ENCODE measurements around the gene LSP1.
"Not testable (repeated sequence)": the region's sequence is repeated elsewhere in the genome, so short reads cannot be mapped to it uniquely, and the experiment has no call there.

Gene LSP1

GRCh38 chr11:1877211-1878136 is 24.6 kb downstream of the LSP1 start:
- no peak for DNase-seq (ENCODE audit: low read depth)

GRCh38 chr11:1878137-1879031 is 25.5 kb downstream of the LSP1 start:
- no peak for DNase-seq (ENCODE audit: low read depth)

GRCh38 chr11:1879342-1879940 is 26.6 kb downstream of the LSP1 start:
- no peak for DNase-seq (ENCODE audit: low read depth)

GRCh38 chr11:1879941-1880720 is 27.2 kb downstream of the LSP1 start:
- no peak for DNase-seq (ENCODE audit: low read depth)

GRCh38 chr11:1880746-1881441 is 28.0 kb downstream of the LSP1 start:
- no peak for DNase-seq (ENCODE audit: low read depth)

GRCh38 chr11:1881442-1882264 is 28.8 kb downstream of the LSP1 start:
- DNase-seq (ENCODE audit: low read depth), result no peak

- no peak for DNase-seq (ENCODE audit: low read depth)
Observed at GRCh38 chr11:1882265-1883238, 29.7 kb downstream of the LSP1 start.

- DNase-seq (ENCODE audit: low read depth), result no peak
Observed at GRCh38 chr11:1883346-1884302, 30.7 kb downstream of the LSP1 start.

- no peak for DNase-seq (ENCODE audit: low read depth)
Observed at GRCh38 chr11:1884303-1884700, 31.4 kb downstream of the LSP1 start.

GRCh38 chr11:1886551-1886950 is 33.7 kb downstream of the LSP1 start:
- not testable (repeated sequence) for DNase-seq (ENCODE audit: low read depth)

- DNase-seq (ENCODE audit: low read depth), result no peak
Observed at GRCh38 chr11:1887451-1888346, 34.8 kb downstream of the LSP1 start.

GRCh38 chr11:1888347-1888753 is 35.5 kb downstream of the LSP1 start:
- no peak for DNase-seq (ENCODE audit: low read depth)

- no peak for DNase-seq (ENCODE audit: low read depth)
Observed at GRCh38 chr11:1888811-1889210, 35.9 kb downstream of the LSP1 start.

- no peak for DNase-seq (ENCODE audit: low read depth)
Observed at GRCh38 chr11:1889224-1889930, 36.5 kb downstream of the LSP1 start.

- DNase-seq (ENCODE audit: low read depth), result no peak
Observed at GRCh38 chr11:1889941-1890855, 37.3 kb downstream of the LSP1 start.
